Eye (tissue), 1 donor: ENCODE measurements around the gene UAP1L1.
A peak's percentile ranks its signal among the peaks of the same experiment; 100 is the strongest.
"Not testable (repeated sequence)": the region's sequence is repeated elsewhere in the genome, so short reads cannot be mapped to it uniquely, and the experiment has no call there.

Source experiments
- DNase-seq: peaks from one replicate; pipeline ENCODE4 v3.0.0-alpha.2; 2015

UAP1L1 gene

DNA sequence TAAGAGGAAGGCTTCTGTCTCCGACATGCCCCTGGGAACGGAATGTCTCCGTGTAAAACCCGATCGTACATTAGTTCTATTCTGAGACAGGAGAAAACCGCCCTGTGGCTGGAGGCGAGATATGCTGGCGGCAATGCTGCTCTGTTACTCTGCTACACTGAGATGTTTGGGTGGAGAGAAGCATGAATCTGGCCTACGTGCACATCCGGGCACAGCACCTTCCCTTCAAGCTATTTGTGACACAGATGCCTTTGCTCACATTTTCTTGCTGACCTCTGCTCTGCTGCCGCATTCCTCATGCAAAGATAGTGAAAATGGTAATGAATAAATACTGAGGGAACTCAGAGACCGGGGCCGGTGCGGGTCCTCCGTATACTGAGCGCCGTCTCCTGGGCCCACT is 39.4 kb downstream of the UAP1L1 start:
- no peak for DNase-seq

DNA sequence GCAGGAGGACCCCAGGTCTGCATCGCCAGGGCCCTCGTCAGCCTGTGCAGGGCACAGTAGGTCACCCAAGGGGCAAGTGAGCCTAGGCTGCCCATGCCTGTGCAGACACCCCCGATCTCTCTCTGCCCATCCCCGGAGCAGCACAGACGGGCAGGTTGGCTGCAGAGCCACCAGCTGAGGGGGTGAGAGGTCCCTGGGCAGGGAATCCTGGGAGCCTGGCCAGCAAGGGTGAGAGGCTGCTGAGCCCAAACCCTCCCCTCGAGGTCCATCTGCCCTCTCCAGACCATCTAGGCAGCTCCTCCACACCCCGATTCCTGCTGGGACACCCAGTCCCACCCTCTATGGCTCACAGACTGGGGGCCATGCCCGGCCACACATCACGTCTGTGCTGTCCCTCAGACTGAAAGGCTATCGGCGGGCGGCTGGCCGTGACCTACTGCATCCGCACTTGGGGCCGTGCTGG is 40.0 kb downstream of the UAP1L1 start:
- DNase-seq = no peak

DNA sequence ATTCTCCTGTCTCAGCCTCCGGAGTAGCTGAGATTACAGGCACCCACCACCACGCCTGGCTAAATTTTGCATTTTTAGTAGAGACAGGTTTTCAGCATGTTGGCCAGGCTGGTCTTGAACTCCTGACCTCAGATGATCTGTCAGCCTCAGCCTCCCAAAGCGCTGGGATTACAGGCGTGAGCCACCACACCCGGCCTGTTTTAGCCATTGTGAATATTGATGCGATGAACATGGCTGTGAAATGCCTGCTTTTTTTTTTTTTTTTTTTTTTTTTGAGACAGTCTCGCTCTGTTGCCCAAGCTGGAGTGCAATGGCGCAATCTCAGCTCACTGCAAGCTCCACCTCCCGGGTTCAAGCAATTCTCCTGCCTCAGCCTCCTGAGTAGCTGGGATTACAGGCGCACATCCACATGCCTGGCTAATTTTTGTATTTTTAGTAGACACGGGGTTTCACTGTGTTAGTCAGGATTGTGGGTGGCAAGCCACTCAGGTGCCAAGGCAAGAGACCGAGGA is 40.8 kb downstream of the UAP1L1 start:
- DNase-seq = not testable (repeated sequence)

DNA sequence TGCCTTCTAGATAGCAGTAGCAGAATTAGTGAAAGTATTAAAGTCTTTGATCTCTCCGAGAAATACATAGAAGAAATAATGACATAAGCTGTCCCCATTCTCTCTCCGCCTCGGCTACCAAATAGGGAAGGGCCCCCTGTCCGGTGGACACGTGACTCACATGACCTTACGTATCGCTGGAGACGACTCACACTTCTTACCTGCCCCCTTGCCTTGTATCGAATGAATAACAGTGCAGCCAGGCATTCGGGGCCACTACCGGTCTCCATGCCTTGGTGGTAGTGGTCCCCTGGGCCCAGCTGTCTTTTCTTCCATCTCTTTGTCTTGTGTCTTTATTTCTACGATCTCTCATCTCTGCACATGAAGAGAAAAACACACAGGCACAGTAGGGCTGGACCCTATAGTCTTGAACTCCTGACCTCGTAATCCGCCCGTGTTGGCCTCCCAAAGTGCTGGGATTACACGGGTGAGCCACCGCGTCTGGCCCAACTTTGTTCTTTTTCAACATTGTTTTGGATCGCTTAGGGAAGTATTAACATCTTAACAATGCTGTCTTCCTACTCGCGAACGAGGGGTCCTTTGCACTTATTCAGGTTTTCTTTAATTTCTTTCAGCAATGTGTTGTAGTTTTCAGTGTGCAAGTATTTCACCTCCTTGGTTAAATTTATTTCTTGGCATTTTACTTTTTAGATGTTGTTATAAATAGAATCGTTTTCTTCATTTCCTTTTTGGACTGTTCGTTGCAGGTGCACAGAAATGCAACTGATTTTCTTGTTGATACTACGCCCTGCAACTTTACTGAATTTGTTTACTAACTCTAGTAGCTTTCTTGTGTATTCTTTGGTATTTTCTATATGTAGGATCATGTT is 44.8 kb downstream of the UAP1L1 start:
- DNase-seq = not testable (repeated sequence)

GRCh38 chr9:137122796-137123467 is 45.6 kb downstream of the UAP1L1 start:
- DNase-seq = not testable (repeated sequence)

GRCh38 chr9:137123468-137123837 is 46.1 kb downstream of the UAP1L1 start:
- DNase-seq = no peak

DNA sequence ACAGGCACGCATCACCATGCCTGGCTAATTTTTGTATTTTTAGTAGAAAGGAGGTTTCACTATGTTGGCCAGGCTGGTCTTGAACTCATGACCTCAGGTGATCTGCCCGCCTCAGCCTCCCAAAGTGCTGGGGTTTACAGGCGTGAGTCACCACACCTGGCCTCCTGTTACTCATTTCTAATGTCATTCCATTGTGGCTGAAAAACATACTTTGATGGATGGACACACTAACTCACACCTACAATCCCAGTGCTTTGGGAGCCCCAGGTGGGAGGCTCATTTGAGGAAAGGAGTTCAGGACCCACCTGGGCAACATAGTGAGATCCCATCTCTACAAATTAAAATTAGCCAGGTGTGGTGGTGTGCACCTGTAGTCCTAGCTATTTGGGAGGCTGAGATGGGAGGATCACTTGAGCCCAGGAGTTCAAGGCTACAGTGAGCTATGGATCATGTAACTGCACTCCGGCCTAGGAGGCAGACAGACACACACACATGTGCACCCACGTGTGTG is 46.7 kb downstream of the UAP1L1 start:
- not testable (repeated sequence) for DNase-seq

- DNase-seq = no peak
These were observed 49.5 kb downstream of the UAP1L1 start for GRCh38 chr9:137126786-137127185.

DNA sequence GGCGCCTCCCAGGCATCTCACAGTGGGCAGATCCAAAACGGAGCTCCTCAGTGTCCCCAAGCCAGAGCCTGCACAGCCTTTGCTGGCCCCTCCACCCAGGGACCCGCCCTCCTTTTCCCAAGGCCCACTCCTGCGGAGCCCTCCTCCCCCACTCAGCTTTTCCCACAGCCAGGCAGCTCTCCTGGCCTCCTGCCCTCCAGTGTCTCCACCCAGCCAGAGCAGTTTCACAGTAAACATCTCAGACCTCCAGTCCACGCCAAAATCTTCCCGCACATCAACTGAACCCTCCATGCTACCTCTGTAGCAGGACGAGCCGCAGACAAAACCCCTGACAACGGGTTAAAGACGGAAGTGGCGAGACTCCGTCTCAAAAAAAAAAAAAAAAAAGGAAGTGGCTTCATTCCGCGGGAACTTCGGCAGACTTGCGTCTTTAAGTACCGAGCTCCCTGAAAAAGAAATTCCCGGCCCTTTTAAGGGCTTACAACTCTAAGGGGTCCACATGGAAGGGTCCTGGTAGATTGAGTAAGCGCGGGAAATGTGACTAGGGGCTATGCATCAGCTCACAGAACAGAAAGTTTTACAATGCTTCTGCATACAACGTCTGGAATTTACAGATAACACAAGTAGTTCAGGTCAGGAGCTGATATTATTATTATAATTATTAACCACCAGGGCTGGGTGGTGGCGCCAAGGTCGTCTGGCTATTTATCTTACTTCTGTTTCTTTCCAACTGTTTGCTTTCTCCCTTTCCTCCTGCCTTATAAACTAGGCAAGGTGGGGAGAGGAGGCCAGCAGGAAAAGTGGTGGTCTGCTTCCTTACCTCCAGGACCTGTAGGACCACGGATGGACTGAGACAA is 50.2 kb downstream of the UAP1L1 start:
- no peak for DNase-seq

GRCh38 chr9:137128158-137128861 is 51.0 kb downstream of the UAP1L1 start:
- DNase-seq = no peak

DNA sequence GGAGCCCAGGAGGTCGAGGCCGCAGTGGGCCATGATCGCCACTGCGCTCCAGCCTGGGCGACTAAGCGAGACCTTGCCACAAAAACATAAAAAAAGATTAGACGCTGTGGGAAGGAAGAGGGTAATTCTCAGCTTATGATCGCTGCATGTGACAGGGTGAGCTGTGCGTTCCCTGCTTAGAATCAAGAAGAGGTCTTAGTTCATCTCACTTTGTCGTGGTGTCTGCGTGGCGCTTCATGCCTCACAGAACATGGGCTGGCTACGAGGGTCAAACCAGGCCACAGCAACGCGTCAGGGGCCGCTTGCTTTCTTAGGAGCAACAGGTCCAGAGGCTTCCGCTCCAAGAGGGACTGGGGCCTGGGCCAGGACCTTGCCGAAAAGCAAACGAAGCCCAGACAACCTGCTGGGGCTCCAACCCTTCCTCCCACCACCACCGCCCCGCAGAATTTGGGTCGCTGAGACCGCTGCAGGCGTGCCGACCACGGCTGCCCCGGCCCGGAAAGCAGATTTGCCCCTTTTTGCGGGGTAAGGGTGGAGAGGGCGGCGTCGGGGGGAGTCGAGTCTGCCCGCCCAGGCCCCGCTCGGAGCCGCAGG is 51.6 kb downstream of the UAP1L1 start:
- DNase-seq = peak; percentile 37

DNA sequence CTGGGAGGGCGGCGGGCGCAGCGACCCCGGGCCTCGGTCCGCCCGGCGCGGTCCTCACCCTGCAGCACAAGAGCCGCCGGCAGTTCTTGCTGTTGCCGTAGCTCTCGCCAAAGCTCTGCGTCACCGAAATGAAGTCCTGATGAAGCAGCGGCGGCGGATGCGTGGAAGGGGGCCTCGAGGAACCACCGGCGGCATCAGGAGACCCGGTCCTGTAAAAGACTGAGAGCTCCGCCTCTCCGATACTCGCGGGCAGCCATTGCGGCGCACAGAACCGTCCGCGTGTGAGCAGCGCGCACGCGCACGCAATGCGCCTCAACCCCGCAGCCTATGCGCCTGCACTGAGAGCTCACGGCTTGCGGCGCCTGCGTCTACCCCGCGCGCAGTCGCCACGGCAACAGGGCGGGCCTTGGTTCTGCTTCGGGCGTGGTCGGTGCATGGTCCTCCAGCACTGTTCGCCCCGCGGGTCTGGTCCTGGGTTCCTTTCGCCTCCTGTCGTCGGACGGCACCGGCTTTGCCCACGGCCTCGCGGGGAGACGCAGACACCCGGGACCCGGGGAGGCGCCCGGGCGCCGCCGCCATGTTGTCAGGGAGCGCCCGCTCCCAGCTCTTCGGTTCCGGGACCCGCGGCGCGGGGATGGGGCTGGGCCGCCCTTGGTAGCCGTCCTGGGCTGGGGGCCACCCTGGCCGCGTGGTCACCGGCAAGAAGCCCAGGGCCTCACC is 52.3 kb downstream of the UAP1L1 start:
- peak; percentile 95 for DNase-seq

DNA sequence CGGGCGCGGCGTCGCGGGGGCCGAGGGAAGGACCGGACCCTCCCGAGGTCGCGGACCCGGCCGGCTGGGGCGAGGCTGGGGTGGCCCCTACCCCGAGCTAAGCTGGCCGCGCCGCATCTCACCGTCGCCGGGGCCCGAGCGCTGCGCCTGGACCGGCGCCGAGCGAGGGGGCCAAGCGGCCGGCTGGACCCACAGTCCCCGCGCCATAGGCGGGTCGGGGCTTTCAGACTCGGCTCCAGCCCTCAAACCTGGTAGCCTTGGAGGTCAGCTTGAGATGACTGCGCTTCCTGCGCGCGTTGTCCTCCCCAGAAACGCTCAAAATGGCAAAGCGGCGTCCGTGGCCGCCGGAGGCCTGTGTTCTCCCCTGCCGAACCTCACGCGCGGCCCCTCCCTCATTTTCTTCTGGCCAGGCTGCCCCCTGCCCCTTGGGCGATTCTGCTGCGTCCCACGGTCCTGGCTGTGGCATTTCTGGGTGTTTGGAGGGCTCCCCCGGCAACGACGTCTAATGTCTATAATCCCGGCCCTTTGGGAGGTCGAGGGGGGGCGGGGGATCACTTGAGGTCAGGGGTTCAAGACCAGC is 52.9 kb downstream of the UAP1L1 start:
- DNase-seq = no peak
